GM19193 (cell line): Measurements from ENCODE around the gene AFF3.

Experiments
- POLR2A ChIP-seq: IDR thresholded peaks from 4 replicates; pipeline ENCODE4 v1.6.1; 2011; ENCODE audit not compliant: insufficient read depth, insufficient read length; ENCODE audit errors: extremely low read depth

Gene AFF3

GRCh38 chr2:99928470-99929053 lies 213.8 kb downstream of the AFF3 start:
- no peak for TF ChIP-seq POLR2A

- TF ChIP-seq POLR2A = no peak
These were observed 215.4 kb downstream of the AFF3 start for GRCh38 chr2:99926986-99927385.

- no peak for TF ChIP-seq POLR2A
These were observed 216.4 kb downstream of the AFF3 start for GRCh38 chr2:99925960-99926359.

GRCh38 chr2:99922664-99923063 lies 219.7 kb downstream of the AFF3 start:
- TF ChIP-seq POLR2A = no peak

- no peak for TF ChIP-seq POLR2A
These were observed 220.5 kb downstream of the AFF3 start for GRCh38 chr2:99921903-99922302.

GRCh38 chr2:99918389-99918788 lies 224.0 kb downstream of the AFF3 start:
- TF ChIP-seq POLR2A = no peak

GRCh38 chr2:99915108-99915675 lies 227.2 kb downstream of the AFF3 start:
- no peak for TF ChIP-seq POLR2A

GRCh38 chr2:99911736-99912135 lies 230.7 kb downstream of the AFF3 start:
- no peak for TF ChIP-seq POLR2A

- TF ChIP-seq POLR2A = no peak
These were observed 231.5 kb downstream of the AFF3 start for GRCh38 chr2:99910902-99911301.

GRCh38 chr2:99905636-99906035 lies 236.8 kb downstream of the AFF3 start:
- no peak for TF ChIP-seq POLR2A

GRCh38 chr2:99905025-99905424 lies 237.4 kb downstream of the AFF3 start:
- TF ChIP-seq POLR2A = no peak

GRCh38 chr2:99903981-99904380 lies 238.4 kb downstream of the AFF3 start:
- TF ChIP-seq POLR2A = no peak

GRCh38 chr2:99900556-99900955 lies 241.8 kb downstream of the AFF3 start:
- TF ChIP-seq POLR2A = no peak

GRCh38 chr2:99899882-99900281 lies 242.5 kb downstream of the AFF3 start:
- TF ChIP-seq POLR2A = no peak

GRCh38 chr2:99899058-99899855 lies 243.1 kb downstream of the AFF3 start:
- no peak for TF ChIP-seq POLR2A
